ENCODE data around the gene NFYB. TPM values are rescaled to one million over a fixed set of nuclear protein-coding genes. Genes with fewer than 3 reads are reported as not detected.
"Not testable (repeated sequence)": the region's sequence is repeated elsewhere in the genome, so short reads cannot be mapped to it uniquely, and the experiment has no call there.

NFYB gene
- total and polyA plus RNA-seq, 2 donors (not counting 3 experiments of a cell fraction or from before 2014, with no cell fraction given) = 10.2 to 23.3 TPM

- Histone ChIP-seq H3K9me3 (replicated peaks; ENCODE audit: control insufficient read depth, insufficient read depth, low read length) (no peaks in the 10 kb centered on the region), H3K79me2 (ENCODE audit: control insufficient read depth, insufficient read depth, low read length) (no peaks in the 10 kb centered on the region), H3K27ac (ENCODE audit: insufficient read depth, low read depth, low read length) (no peak overlapping the region), H3K9me1 (replicated peaks; ENCODE audit: control insufficient read depth, extremely low read depth, insufficient read depth, low read length) (no peaks in the 10 kb centered on the region), H2AFZ (ENCODE audit: low read depth, low read length) (no peak overlapping the region), H3K4me1 (ENCODE audit: control insufficient read depth, extremely low read depth, insufficient read depth, low read length) (peaks cover 2% of the 10 kb centered on the region), H3K4me2 (ENCODE audit: insufficient read depth, low read length) (no peak overlapping the region), H3K9ac (replicated peaks; ENCODE audit: extremely low read depth, insufficient read depth, low read length) (no peak overlapping the region), H4K20me1 (replicated peaks; ENCODE audit: control insufficient read depth, extremely low read depth, insufficient read depth, low read length) (no peaks in the 10 kb centered on the region), H3K27me3 (ENCODE audit: control insufficient read depth in 2 of 2, insufficient read depth in 2 of 2, low read length in 2 of 2) (no peaks in the 10 kb centered on the region), H3K36me3 (ENCODE audit: control insufficient read depth in 2 of 2, extremely low read depth in 1 of 2, insufficient read depth in 2 of 2, low read length in 2 of 2) (peaks cover 0 to 5% of the 10 kb centered on the region in 2 experiments), H3K4me3 (replicated peaks in 1 of 3; ENCODE audit: insufficient read depth in 1 of 3, low read depth in 1 of 3, low read length in 3 of 3) (no peak overlapping the region)
- dilution Hi-C loops (cut with MboI; ENCODE audit: extremely low pct_ligation_motif_present, low sequenced_read_pairs) = no loop called here
- no peak for TF ChIP-seq POLR2AphosphoS5 (IDR thresholded peaks at IDR 0.05; ENCODE audit: insufficient read depth, low read depth, low read length)
- TF ChIP-seq GATA2 (IDR thresholded peaks at IDR 0.05; ENCODE audit: insufficient read depth, insufficient read length, low read depth, low read length) = no peak
- no peak for TF ChIP-seq EZH2 (IDR thresholded peaks at IDR 0.05; ENCODE audit: borderline replicate concordance, low read depth, low read length, severe bottlenecking)
- no peak for TF ChIP-seq MAX (IDR thresholded peaks at IDR 0.05; ENCODE audit: insufficient read depth, insufficient read length)
- TF ChIP-seq FOS (IDR thresholded peaks at IDR 0.05; ENCODE audit: borderline replicate concordance, insufficient read depth, low read length) = no peak
- no peak for TF ChIP-seq POLR2A (IDR thresholded peaks at IDR 0.05; ENCODE audit: low read depth, low read length)
- TF ChIP-seq JUN (IDR thresholded peaks at IDR 0.05; ENCODE audit: borderline replicate concordance, insufficient read depth, insufficient read length, low read depth) = no peak
- TF ChIP-seq MYC (IDR thresholded peaks at IDR 0.05; ENCODE audit: low read depth, low read length) = no peak
- no peak for TF ChIP-seq CTCF (IDR thresholded peaks at IDR 0.05; ENCODE audit: extremely low read depth in 1 of 2, insufficient read depth in 1 of 2, low read depth in 1 of 2, low read length in 2 of 2)
- no TSS peak for BruUV-seq (replicated peaks)
- intact Hi-C loops (cut with micrococcal nuclease) = no loop called here
- no peak for DNase-seq (ENCODE audit: low read depth, low spot score)
- FAIRE-seq = no peak
- ChIA-PET POLR2A (no interaction called here), CTCF (no interaction called here)
These were observed 22.4 kb downstream of the NFYB start for GRCh38 chr12:104115587-104115975.

GRCh38 chr12:104114834-104115586, 23.0 kb downstream of the NFYB start:
- BruUV-seq (replicated peaks); dilution Hi-C loops (cut with MboI; ENCODE audit: extremely low pct_ligation_motif_present, low sequenced_read_pairs): not testable (repeated sequence)

More at GRCh38 chr12:104114834-104115586, 23.0 kb downstream of the NFYB start:
- H3K27ac ChIP-seq (ENCODE audit: insufficient read depth, low read depth, low read length); H3K27me3 ChIP-seq (ENCODE audit: control insufficient read depth in 2 of 2, insufficient read depth in 2 of 2, low read length in 2 of 2); H3K9me1 ChIP-seq (replicated peaks; ENCODE audit: control insufficient read depth, extremely low read depth, insufficient read depth, low read length); H3K9me3 ChIP-seq (replicated peaks; ENCODE audit: control insufficient read depth, insufficient read depth, low read length); H4K20me1 ChIP-seq (replicated peaks; ENCODE audit: control insufficient read depth, extremely low read depth, insufficient read depth, low read length); DNase-seq (ENCODE audit: low read depth, low spot score); H3K4me1 ChIP-seq (ENCODE audit: control insufficient read depth, extremely low read depth, insufficient read depth, low read length); POLR2A ChIA-PET; H3K4me3 ChIP-seq (replicated peaks in 1 of 3; ENCODE audit: insufficient read depth in 1 of 3, low read depth in 1 of 3, low read length in 3 of 3); intact Hi-C loops (cut with micrococcal nuclease); H2AFZ ChIP-seq (ENCODE audit: low read depth, low read length); H3K36me3 ChIP-seq (ENCODE audit: control insufficient read depth in 2 of 2, extremely low read depth in 1 of 2, insufficient read depth in 2 of 2, low read length in 2 of 2); H3K4me2 ChIP-seq (ENCODE audit: insufficient read depth, low read length); H3K79me2 ChIP-seq (ENCODE audit: control insufficient read depth, insufficient read depth, low read length); H3K9ac ChIP-seq (replicated peaks; ENCODE audit: extremely low read depth, insufficient read depth, low read length); CTCF ChIA-PET; FAIRE-seq: not testable (repeated sequence)

Measured in endothelial cell of umbilical vein (primary cell).